GM23338 (cell line): ENCODE measurements around the gene FBXO41. TPM values are rescaled to one million over a fixed set of nuclear protein-coding genes. Genes with fewer than 3 reads are reported as not detected.

Source experiments
- ATAC-seq: fragments of 200-7000 bp; cut with Tn5 transposase; 3 replicates; pipeline ENCODE4 v1.9.1; 2020
- DNase-seq: peaks from one replicate; pipeline ENCODE4 v3.0.0-alpha.2; 2015; ENCODE audit warnings: low spot score
- H2AFZ ChIP-seq: fragments of 200-600 bp; sonication (generic); 2 replicates; pipeline ENCODE4 v1.8.0; 2016; ENCODE audit warnings: antibody characterized with exemption, mild to moderate bottlenecking, moderate library complexity
- H3F3A ChIP-seq: fragments of 200-600 bp; sonication (generic); replicated peaks from 2 replicates; pipeline ENCODE4 v1.8.0; 2017; ENCODE audit warnings: antibody characterized with exemption, mixed run types, low read depth
- H3K27ac ChIP-seq: fragments of 200-600 bp; sonication (generic); 2 replicates; pipeline ENCODE4 v1.6.1; 2016; ENCODE audit warnings: low read depth
- H3K27me3 ChIP-seq: fragments of 200-600 bp; sonication (generic); 2 replicates; pipeline ENCODE4 v1.8.0; 2016; ENCODE audit warnings: mild to moderate bottlenecking, mixed run types, moderate library complexity; ENCODE audit not compliant: insufficient read depth
- H3K36me3 ChIP-seq: fragments of 200-600 bp; sonication (generic); 2 replicates; pipeline ENCODE4 v1.8.0; 2016; ENCODE audit warnings: mild to moderate bottlenecking; ENCODE audit not compliant: insufficient read depth
- H3K4me1 ChIP-seq: fragments of 200-600 bp; sonication (generic); 2 replicates; pipeline ENCODE4 v1.8.0; 2016; ENCODE audit warnings: mild to moderate bottlenecking, moderate library complexity; ENCODE audit not compliant: insufficient read depth
- H3K4me2 ChIP-seq: fragments of 200-600 bp; sonication (generic); 2 replicates; pipeline ENCODE4 v1.7.1; 2017; ENCODE audit warnings: mixed run types
- H3K4me3 ChIP-seq: fragments of 200-600 bp; sonication (generic); 2 replicates; pipeline ENCODE4 v1.6.1; 2016; ENCODE audit warnings: mixed run types
- H3K79me2 ChIP-seq: fragments of 200-600 bp; sonication (generic); replicated peaks from 2 replicates; pipeline ENCODE4 v1.8.0; 2017; ENCODE audit warnings: mild to moderate bottlenecking; ENCODE audit not compliant: insufficient read depth
- H3K9me2 ChIP-seq: fragments of 200-600 bp; sonication (generic); 2 replicates; pipeline ENCODE4 v1.8.0; 2017; ENCODE audit not compliant: insufficient read depth
- H4K20me1 ChIP-seq: fragments of 200-600 bp; sonication (generic); replicated peaks from 2 replicates; pipeline ENCODE4 v1.8.0; 2017; ENCODE audit warnings: mild to moderate bottlenecking; ENCODE audit not compliant: insufficient read depth
- H3K27ac Mint-ChIP-seq: 2 replicates; pipeline ENCODE4 v1.8.0; 2020; ENCODE audit warnings: inconsistent platforms, mild to moderate bottlenecking, moderate library complexity, mixed read lengths
- H3K27me3 Mint-ChIP-seq: 3 replicates; pipeline ENCODE4 v1.8.0; 2022; ENCODE audit warnings: low read depth, mild to moderate bottlenecking, moderate library complexity, mixed read lengths, inconsistent platforms; ENCODE audit not compliant: insufficient read depth, poor library complexity
- H3K36me3 Mint-ChIP-seq: 3 replicates; pipeline ENCODE4 v1.8.0; 2021; ENCODE audit warnings: low read depth, mild to moderate bottlenecking, inconsistent platforms, moderate library complexity, mixed read lengths
- H3K4me1 Mint-ChIP-seq: 3 replicates; pipeline ENCODE4 v1.8.0; 2020; ENCODE audit warnings: mild to moderate bottlenecking, inconsistent platforms, mixed read lengths
- H3K4me3 Mint-ChIP-seq: 3 replicates; pipeline ENCODE4 v1.8.0; 2021; ENCODE audit warnings: moderate library complexity, mild to moderate bottlenecking, inconsistent platforms, mixed read lengths
- H3K9me3 Mint-ChIP-seq: 3 replicates; pipeline ENCODE4 v1.8.0; 2020; ENCODE audit warnings: moderate library complexity, mild to moderate bottlenecking, inconsistent platforms, mixed read lengths
- CREB1 ChIP-seq: fragments of 250-450 bp; sonication (Bioruptor Pico); IDR thresholded peaks from 2 replicates; pipeline ENCODE4 v1.5.0; 2020; ENCODE audit warnings: low read depth, mild to moderate bottlenecking, moderate library complexity
- EZH2 ChIP-seq: fragments of 200-600 bp; sonication (generic); IDR thresholded peaks from one replicate; pipeline ENCODE4 v1.8.0; 2017; ENCODE audit warnings: antibody characterized with exemption, mild to moderate bottlenecking, low read depth; ENCODE audit not compliant: unreplicated experiment
- EZH2phosphoT487 ChIP-seq: fragments of 200-600 bp; sonication (generic); IDR thresholded peaks from one replicate; pipeline ENCODE4 v1.8.1; 2018; ENCODE audit warnings: antibody characterized with exemption; ENCODE audit not compliant: unreplicated experiment
- JUNB ChIP-seq: IDR thresholded peaks from one replicate; pipeline ENCODE4 v1.6.1; 2016; ENCODE audit warnings: antibody characterized with exemption; ENCODE audit not compliant: unreplicated experiment
- NANOG ChIP-seq: IDR thresholded peaks from 2 replicates; pipeline ENCODE4 v1.6.1; 2016; ENCODE audit warnings: antibody characterized with exemption, borderline replicate concordance
- POLR2AphosphoS5 ChIP-seq: IDR thresholded peaks from 2 replicates; pipeline ENCODE4 v1.6.1; 2016; ENCODE audit warnings: antibody characterized with exemption, low read depth
- STAT1 ChIP-seq: IDR thresholded peaks from one replicate; pipeline ENCODE4 v1.6.1; 2016; ENCODE audit warnings: antibody characterized with exemption; ENCODE audit not compliant: unreplicated experiment
- ZNF114 ChIP-seq: fragments of 250-450 bp; sonication (Bioruptor Pico); IDR thresholded peaks from 2 replicates; pipeline ENCODE4 v1.5.0; 2020; ENCODE audit warnings: mild to moderate bottlenecking, moderate library complexity
- ZNF331 ChIP-seq: fragments of 250-450 bp; sonication (Bioruptor Pico); IDR thresholded peaks from 2 replicates; pipeline ENCODE4 v1.5.0; 2020; ENCODE audit warnings: low read depth, mild to moderate bottlenecking, moderate library complexity
- polyA plus RNA-seq: library from polyadenylated mRNA; unstranded; fragments of >200 nt; fragmentation: Nextera tagmentation; extraction: Ambion mirVana; gene quantifications from 2 replicates; pipeline ENCODE4 v1.2.1, GENCODE V29; 2016
- total RNA-seq: library from RNA; depleted of rRNA; stranded (reverse); fragments of >200 nt; shearing (Covaris generic); gene quantifications from 2 replicates; pipeline ENCODE4 v1.2.3, GENCODE V29; 2014
- TF ChIP-seq, protein P1 (sequence below), 2 experiments: fragments of 200-600 bp in 1 of 2; sonication (generic) in 1 of 2; conservative IDR thresholded peaks; 2 replicates each; pipeline versions ENCODE4 v1.5.1 to v1.6.1; 2016 to 2017; ENCODE audit warnings: antibody characterized with exemption in 2 of 2, low read depth in 2 of 2, mild to moderate bottlenecking in 2 of 2, moderate library complexity in 1 of 2
- TF ChIP-seq, protein P2 (sequence below): IDR thresholded peaks from 2 replicates; pipeline ENCODE4 v1.6.1; 2016; ENCODE audit warnings: antibody characterized with exemption
- TF ChIP-seq, protein P3 (sequence below): IDR thresholded peaks from one replicate; pipeline ENCODE4 v1.6.1; 2018; ENCODE audit warnings: antibody characterized with exemption; ENCODE audit not compliant: unreplicated experiment
- TF ChIP-seq, protein P4 (sequence below): fragments of 250-450 bp; sonication (Bioruptor Pico); IDR thresholded peaks from 2 replicates; pipeline ENCODE4 v1.5.0; 2020; ENCODE audit warnings: mild to moderate bottlenecking, moderate library complexity

Gene FBXO41
- total and polyA plus RNA-seq, 2 experiments from 2014 or later: 3.5 to 13.8 TPM

DNA sequence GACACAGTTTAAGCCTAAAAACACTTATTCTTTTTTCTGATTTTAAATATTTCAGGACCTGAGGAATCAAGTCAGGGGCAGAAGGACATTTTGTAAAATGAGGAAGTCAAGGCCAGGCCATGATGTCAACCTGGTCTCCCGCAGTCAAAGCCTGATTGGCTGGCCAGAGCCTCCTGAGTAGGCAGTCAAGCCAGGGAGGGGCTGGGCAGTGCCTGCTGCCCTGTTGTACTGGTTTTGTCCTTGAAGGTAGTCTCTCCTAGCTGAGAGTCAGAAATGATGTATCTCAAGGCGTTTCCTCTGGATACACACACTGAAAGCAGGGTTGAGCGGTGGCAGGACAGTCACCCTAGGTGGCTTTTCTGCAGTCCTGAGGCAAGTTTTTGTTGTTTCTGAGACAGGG, 30.4 kb downstream of the FBXO41 start:
- no peak for DNase-seq

More for the DNA sequence above, 30.4 kb downstream of the FBXO41 start:
- Mint-ChIP-seq H3K4me3 (no peak overlapping the region), H3K4me1 (peaks cover 18% of the 10 kb centered on the region; the same call in 2 of the 3 replicates), H3K27ac (no peak overlapping the region), H3K9me3 (no peaks in the 10 kb centered on the region), H3K27me3 (peaks cover 8% of the 10 kb centered on the region), H3K36me3 (peaks cover 51% of the 10 kb centered on the region)
- Histone ChIP-seq H3K79me2 (no peaks in the 10 kb centered on the region), H3K9me2 (no peaks in the 10 kb centered on the region), H3K36me3 (peaks cover 13% of the 10 kb centered on the region), H3K4me2 (no peak overlapping the region), H3K4me3 (no peak overlapping the region), H2AFZ (no peak overlapping the region), H3K4me1 (peaks cover 5% of the 10 kb centered on the region; the same call in 1 of the 2 replicates), H3K27me3 (no peaks in the 10 kb centered on the region), H3K27ac (no peak overlapping the region), H4K20me1 (peaks cover 34% of the 10 kb centered on the region), H3F3A (peaks cover 11% of the 10 kb centered on the region; the same call in 1 of the 2 replicates)
- TF ChIP-seq STAT1: no peak
- no peak for TF ChIP-seq ZNF331 (CRISPR knock-in tag)
- TF ChIP-seq CREB1 (CRISPR knock-in tag): no peak
- TF ChIP-seq, protein P1, sequence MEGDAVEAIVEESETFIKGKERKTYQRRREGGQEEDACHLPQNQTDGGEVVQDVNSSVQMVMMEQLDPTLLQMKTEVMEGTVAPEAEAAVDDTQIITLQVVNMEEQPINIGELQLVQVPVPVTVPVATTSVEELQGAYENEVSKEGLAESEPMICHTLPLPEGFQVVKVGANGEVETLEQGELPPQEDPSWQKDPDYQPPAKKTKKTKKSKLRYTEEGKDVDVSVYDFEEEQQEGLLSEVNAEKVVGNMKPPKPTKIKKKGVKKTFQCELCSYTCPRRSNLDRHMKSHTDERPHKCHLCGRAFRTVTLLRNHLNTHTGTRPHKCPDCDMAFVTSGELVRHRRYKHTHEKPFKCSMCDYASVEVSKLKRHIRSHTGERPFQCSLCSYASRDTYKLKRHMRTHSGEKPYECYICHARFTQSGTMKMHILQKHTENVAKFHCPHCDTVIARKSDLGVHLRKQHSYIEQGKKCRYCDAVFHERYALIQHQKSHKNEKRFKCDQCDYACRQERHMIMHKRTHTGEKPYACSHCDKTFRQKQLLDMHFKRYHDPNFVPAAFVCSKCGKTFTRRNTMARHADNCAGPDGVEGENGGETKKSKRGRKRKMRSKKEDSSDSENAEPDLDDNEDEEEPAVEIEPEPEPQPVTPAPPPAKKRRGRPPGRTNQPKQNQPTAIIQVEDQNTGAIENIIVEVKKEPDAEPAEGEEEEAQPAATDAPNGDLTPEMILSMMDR (conservative IDR thresholded peaks at IDR 0.05; ENCODE audit: low read depth in 2 of 2): no peak
- no peak for TF ChIP-seq JUNB
- TF ChIP-seq NANOG: no peak
- TF ChIP-seq ZNF114 (CRISPR knock-in tag): no peak
- TF ChIP-seq, protein P2, sequence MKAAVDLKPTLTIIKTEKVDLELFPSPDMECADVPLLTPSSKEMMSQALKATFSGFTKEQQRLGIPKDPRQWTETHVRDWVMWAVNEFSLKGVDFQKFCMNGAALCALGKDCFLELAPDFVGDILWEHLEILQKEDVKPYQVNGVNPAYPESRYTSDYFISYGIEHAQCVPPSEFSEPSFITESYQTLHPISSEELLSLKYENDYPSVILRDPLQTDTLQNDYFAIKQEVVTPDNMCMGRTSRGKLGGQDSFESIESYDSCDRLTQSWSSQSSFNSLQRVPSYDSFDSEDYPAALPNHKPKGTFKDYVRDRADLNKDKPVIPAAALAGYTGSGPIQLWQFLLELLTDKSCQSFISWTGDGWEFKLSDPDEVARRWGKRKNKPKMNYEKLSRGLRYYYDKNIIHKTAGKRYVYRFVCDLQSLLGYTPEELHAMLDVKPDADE: no peak
- no peak for TF ChIP-seq EZH2phosphoT487
- TF ChIP-seq POLR2AphosphoS5: no peak
- TF ChIP-seq, protein P3, sequence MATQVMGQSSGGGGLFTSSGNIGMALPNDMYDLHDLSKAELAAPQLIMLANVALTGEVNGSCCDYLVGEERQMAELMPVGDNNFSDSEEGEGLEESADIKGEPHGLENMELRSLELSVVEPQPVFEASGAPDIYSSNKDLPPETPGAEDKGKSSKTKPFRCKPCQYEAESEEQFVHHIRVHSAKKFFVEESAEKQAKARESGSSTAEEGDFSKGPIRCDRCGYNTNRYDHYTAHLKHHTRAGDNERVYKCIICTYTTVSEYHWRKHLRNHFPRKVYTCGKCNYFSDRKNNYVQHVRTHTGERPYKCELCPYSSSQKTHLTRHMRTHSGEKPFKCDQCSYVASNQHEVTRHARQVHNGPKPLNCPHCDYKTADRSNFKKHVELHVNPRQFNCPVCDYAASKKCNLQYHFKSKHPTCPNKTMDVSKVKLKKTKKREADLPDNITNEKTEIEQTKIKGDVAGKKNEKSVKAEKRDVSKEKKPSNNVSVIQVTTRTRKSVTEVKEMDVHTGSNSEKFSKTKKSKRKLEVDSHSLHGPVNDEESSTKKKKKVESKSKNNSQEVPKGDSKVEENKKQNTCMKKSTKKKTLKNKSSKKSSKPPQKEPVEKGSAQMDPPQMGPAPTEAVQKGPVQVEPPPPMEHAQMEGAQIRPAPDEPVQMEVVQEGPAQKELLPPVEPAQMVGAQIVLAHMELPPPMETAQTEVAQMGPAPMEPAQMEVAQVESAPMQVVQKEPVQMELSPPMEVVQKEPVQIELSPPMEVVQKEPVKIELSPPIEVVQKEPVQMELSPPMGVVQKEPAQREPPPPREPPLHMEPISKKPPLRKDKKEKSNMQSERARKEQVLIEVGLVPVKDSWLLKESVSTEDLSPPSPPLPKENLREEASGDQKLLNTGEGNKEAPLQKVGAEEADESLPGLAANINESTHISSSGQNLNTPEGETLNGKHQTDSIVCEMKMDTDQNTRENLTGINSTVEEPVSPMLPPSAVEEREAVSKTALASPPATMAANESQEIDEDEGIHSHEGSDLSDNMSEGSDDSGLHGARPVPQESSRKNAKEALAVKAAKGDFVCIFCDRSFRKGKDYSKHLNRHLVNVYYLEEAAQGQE: no peak
- TF ChIP-seq EZH2: no peak
- TF ChIP-seq, protein P4, sequence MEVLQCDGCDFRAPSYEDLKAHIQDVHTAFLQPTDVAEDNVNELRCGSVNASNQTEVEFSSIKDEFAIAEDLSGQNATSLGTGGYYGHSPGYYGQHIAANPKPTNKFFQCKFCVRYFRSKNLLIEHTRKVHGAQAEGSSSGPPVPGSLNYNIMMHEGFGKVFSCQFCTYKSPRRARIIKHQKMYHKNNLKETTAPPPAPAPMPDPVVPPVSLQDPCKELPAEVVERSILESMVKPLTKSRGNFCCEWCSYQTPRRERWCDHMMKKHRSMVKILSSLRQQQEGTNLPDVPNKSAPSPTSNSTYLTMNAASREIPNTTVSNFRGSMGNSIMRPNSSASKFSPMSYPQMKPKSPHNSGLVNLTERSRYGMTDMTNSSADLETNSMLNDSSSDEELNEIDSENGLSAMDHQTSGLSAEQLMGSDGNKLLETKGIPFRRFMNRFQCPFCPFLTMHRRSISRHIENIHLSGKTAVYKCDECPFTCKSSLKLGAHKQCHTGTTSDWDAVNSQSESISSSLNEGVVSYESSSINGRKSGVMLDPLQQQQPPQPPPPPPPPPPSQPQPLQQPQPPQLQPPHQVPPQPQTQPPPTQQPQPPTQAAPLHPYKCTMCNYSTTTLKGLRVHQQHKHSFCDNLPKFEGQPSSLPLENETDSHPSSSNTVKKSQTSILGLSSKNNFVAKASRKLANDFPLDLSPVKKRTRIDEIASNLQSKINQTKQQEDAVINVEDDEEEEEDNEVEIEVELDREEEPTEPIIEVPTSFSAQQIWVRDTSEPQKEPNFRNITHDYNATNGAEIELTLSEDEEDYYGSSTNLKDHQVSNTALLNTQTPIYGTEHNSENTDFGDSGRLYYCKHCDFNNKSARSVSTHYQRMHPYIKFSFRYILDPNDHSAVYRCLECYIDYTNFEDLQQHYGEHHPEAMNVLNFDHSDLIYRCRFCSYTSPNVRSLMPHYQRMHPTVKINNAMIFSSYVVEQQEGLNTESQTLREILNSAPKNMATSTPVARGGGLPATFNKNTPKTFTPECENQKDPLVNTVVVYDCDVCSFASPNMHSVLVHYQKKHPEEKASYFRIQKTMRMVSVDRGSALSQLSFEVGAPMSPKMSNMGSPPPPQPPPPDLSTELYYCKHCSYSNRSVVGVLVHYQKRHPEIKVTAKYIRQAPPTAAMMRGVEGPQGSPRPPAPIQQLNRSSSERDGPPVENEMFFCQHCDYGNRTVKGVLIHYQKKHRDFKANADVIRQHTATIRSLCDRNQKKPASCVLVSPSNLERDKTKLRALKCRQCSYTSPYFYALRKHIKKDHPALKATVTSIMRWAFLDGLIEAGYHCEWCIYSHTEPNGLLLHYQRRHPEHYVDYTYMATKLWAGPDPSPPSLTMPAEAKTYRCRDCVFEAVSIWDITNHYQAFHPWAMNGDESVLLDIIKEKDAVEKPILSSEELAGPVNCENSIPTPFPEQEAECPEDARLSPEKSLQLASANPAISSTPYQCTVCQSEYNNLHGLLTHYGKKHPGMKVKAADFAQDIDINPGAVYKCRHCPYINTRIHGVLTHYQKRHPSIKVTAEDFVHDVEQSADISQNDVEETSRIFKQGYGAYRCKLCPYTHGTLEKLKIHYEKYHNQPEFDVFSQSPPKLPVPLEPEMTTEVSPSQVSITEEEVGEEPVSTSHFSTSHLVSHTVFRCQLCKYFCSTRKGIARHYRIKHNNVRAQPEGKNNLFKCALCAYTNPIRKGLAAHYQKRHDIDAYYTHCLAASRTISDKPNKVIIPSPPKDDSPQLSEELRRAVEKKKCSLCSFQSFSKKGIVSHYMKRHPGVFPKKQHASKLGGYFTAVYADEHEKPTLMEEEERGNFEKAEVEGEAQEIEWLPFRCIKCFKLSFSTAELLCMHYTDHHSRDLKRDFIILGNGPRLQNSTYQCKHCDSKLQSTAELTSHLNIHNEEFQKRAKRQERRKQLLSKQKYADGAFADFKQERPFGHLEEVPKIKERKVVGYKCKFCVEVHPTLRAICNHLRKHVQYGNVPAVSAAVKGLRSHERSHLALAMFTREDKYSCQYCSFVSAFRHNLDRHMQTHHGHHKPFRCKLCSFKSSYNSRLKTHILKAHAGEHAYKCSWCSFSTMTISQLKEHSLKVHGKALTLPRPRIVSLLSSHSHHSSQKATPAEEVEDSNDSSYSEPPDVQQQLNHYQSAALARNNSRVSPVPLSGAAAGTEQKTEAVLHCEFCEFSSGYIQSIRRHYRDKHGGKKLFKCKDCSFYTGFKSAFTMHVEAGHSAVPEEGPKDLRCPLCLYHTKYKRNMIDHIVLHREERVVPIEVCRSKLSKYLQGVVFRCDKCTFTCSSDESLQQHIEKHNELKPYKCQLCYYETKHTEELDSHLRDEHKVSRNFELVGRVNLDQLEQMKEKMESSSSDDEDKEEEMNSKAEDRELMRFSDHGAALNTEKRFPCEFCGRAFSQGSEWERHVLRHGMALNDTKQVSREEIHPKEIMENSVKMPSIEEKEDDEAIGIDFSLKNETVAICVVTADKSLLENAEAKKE (CRISPR knock-in tag): no peak
- peak; percentile 5; the same call in 1 of the 3 replicates for ATAC-seq
